Measurements from ENCODE around the gene PTPRD. TPM values are rescaled to one million over a fixed set of nuclear protein-coding genes. Genes with fewer than 3 reads are reported as not detected.
"Not testable (repeated sequence)": the region's sequence is repeated elsewhere in the genome, so short reads cannot be mapped to it uniquely, and the experiment has no call there.

PTPRD gene
- total RNA-seq, 1 experiment from 2014 or later = not detected

DNA sequence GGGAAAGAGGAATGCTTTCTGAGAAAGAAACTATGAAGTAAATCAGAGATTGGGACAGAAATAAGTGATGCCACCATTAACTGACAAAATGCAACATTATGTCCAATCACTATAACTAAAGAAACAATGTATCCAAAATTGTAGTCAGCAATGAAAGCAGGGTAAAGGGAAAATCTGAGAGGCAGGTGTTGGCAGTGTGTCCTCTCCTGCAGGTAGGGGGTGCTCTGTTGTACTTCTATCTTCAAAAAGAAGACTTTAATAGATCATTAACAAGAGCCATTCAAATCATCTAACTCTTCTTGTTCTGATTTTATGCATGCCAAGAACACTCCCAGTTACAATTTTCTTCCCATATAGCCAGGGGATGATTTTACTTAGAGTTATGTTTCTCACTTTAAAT, 1275.7 kb downstream of the PTPRD start:
- H3K9me3 ChIP-seq (ENCODE audit: low read depth, low read length, poor library complexity, severe bottlenecking) = no peaks in the 10 kb centered on the region
- CTCF ChIA-PET = no interaction called here
- no peaks in the 10 kb centered on the region for H3K27me3 ChIP-seq (replicated peaks; ENCODE audit: insufficient read depth, low read depth, low read length, poor library complexity)
- no TSS peak for BruUV-seq (replicated peaks)
- no peaks in the 10 kb centered on the region for H3K4me1 ChIP-seq (ENCODE audit: insufficient read depth, low read length, poor library complexity, severe bottlenecking)
- no peak for DNase-seq (ENCODE audit: low spot score)
- POLR2A ChIA-PET (ENCODE audit: low non-redundant PET) = no interaction called here
- H3K36me3 ChIP-seq (ENCODE audit: insufficient read depth, low read length, poor library complexity, severe bottlenecking) = no peaks in the 10 kb centered on the region
- intact Hi-C loops (cut with micrococcal nuclease; ENCODE audit: unreplicated experiment) = no loop called here
- H3K27ac ChIP-seq (ENCODE audit: low read depth, low read length, poor library complexity, severe bottlenecking) = no peak overlapping the region
- H3K4me3 ChIP-seq (ENCODE audit: low read depth, low read length, poor library complexity, severe bottlenecking) = no peak overlapping the region
- no peak for TF ChIP-seq EZH2 (IDR thresholded peaks at IDR 0.05; ENCODE audit: borderline replicate concordance, low read depth, low read length, poor library complexity, severe bottlenecking)
- TF ChIP-seq CTCF (conservative IDR thresholded peaks at IDR 0.05; ENCODE audit: low read depth, low read length) = no peak

DNA sequence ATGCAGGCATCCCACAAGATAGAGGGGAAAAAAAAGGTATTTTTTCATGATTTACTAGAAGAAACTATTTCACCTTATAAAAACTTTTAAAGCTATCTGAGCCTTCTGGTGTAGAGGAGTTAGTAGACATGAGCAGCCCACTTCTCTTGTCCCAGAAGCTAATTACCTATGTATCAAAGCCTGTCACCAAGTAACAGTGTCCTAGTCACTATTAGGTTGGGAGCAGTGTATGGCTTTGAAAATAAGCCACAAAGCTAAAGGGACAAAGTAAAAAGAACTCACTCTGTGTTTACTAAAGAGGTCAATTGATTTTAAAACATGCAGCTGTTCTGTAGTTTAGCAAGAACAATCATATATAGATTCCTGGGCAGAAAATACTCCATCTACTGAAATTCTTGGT, 1286.1 kb downstream of the PTPRD start:
- no peak for TF ChIP-seq CTCF (conservative IDR thresholded peaks at IDR 0.05; ENCODE audit: low read depth, low read length)
- TF ChIP-seq EZH2 (IDR thresholded peaks at IDR 0.05; ENCODE audit: borderline replicate concordance, low read depth, low read length, poor library complexity, severe bottlenecking) = no peak
- Histone ChIP-seq H3K4me1 (ENCODE audit: insufficient read depth, low read length, poor library complexity, severe bottlenecking) (no peaks in the 10 kb centered on the region), H3K36me3 (ENCODE audit: insufficient read depth, low read length, poor library complexity, severe bottlenecking) (no peaks in the 10 kb centered on the region), H3K9me3 (ENCODE audit: low read depth, low read length, poor library complexity, severe bottlenecking) (no peaks in the 10 kb centered on the region), H3K27ac (ENCODE audit: low read depth, low read length, poor library complexity, severe bottlenecking) (no peak overlapping the region), H3K27me3 (replicated peaks; ENCODE audit: insufficient read depth, low read depth, low read length, poor library complexity) (no peaks in the 10 kb centered on the region), H3K4me3 (ENCODE audit: low read depth, low read length, poor library complexity, severe bottlenecking) (no peak overlapping the region)
- ChIA-PET CTCF (no interaction called here), POLR2A (ENCODE audit: low non-redundant PET) (no interaction called here)
- intact Hi-C loops (cut with micrococcal nuclease; ENCODE audit: unreplicated experiment) = no loop called here
- no peak for DNase-seq (ENCODE audit: low spot score)
- BruUV-seq (replicated peaks) = no TSS peak

DNA sequence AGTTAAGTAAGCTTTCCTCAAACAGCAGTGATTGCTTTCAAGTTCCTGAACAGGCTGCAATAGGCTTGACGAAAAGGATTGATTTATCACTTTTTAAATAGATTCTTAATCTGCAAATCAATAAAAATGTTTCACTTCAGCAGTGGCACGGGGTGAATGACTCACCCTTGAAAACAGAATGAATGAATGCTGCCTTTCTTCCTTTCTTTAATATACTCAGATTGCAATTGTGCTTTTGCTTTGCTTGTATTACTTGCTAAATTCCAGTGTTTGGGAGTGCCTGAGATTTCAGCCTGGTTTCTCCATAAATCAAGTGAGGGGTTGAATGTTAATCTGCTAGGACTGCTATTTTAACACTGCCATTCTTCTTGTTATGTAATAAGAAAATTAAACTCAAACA, 1293.8 kb downstream of the PTPRD start:
- ChIA-PET POLR2A (ENCODE audit: low non-redundant PET) (no interaction called here), CTCF (no interaction called here)
- Histone ChIP-seq H3K27ac (ENCODE audit: low read depth, low read length, poor library complexity, severe bottlenecking) (no peak overlapping the region), H3K36me3 (ENCODE audit: insufficient read depth, low read length, poor library complexity, severe bottlenecking) (no peaks in the 10 kb centered on the region), H3K4me1 (ENCODE audit: insufficient read depth, low read length, poor library complexity, severe bottlenecking) (no peaks in the 10 kb centered on the region), H3K4me3 (ENCODE audit: low read depth, low read length, poor library complexity, severe bottlenecking) (no peak overlapping the region), H3K27me3 (replicated peaks; ENCODE audit: insufficient read depth, low read depth, low read length, poor library complexity) (no peaks in the 10 kb centered on the region), H3K9me3 (ENCODE audit: low read depth, low read length, poor library complexity, severe bottlenecking) (no peaks in the 10 kb centered on the region)
- BruUV-seq (replicated peaks) = no TSS peak
- TF ChIP-seq EZH2 (IDR thresholded peaks at IDR 0.05; ENCODE audit: borderline replicate concordance, low read depth, low read length, poor library complexity, severe bottlenecking) (no peak), CTCF (conservative IDR thresholded peaks at IDR 0.05; ENCODE audit: low read depth, low read length) (no peak)
- intact Hi-C loops (cut with micrococcal nuclease; ENCODE audit: unreplicated experiment) = loop anchor here (5.0 kb wide), 1 partner anchor 52 kb away; no protein-coding TSS in a partner anchor
- DNase-seq (ENCODE audit: low spot score) = no peak

DNA sequence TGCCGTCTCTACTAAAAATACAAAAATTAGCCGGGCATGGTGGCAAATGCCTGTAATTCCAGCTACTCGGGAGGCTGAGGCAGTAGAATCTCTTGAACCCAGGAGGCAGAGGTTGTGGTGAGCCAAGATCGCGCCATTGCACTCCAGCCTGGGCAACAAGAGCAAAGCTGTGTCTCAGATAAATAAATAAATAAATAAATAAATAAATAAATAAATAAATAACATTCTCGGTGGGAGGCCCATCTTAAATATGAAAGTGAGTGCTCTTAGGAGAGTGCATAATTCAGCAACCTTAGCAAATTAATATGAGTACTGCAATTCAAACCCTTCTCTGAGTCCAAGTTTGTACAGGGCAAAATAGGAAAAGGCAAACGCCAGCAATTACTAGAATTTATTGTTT, 1302.1 kb downstream of the PTPRD start:
- H3K9me3 ChIP-seq (ENCODE audit: low read depth, low read length, poor library complexity, severe bottlenecking); H3K27ac ChIP-seq (ENCODE audit: low read depth, low read length, poor library complexity, severe bottlenecking); H3K36me3 ChIP-seq (ENCODE audit: insufficient read depth, low read length, poor library complexity, severe bottlenecking); CTCF ChIA-PET; H3K4me1 ChIP-seq (ENCODE audit: insufficient read depth, low read length, poor library complexity, severe bottlenecking); POLR2A ChIA-PET (ENCODE audit: low non-redundant PET); DNase-seq (ENCODE audit: low spot score); BruUV-seq (replicated peaks); intact Hi-C loops (cut with micrococcal nuclease; ENCODE audit: unreplicated experiment); H3K27me3 ChIP-seq (replicated peaks; ENCODE audit: insufficient read depth, low read depth, low read length, poor library complexity); H3K4me3 ChIP-seq (ENCODE audit: low read depth, low read length, poor library complexity, severe bottlenecking): not testable (repeated sequence)
